Fibroblast of skin of scalp (primary cell): ENCODE measurements around the gene INAFM2.

ENCODE experiments used
- DNase-seq: peaks from one replicate; pipeline ENCODE4 v3.0.0-alpha.2; 2013

Gene INAFM2

GRCh38 chr15:40345225-40345866 lies 21.9 kb downstream of the INAFM2 start:
- DNase-seq = no peak

GRCh38 chr15:40345867-40346578 lies 22.5 kb downstream of the INAFM2 start:
- DNase-seq = no peak

- no peak for DNase-seq
These were observed 23.4 kb downstream of the INAFM2 start for GRCh38 chr15:40346579-40347558.

GRCh38 chr15:40347559-40348473 lies 24.3 kb downstream of the INAFM2 start:
- no peak for DNase-seq

GRCh38 chr15:40348474-40348870 lies 25.0 kb downstream of the INAFM2 start:
- no peak for DNase-seq

- no peak for DNase-seq
These were observed 25.7 kb downstream of the INAFM2 start for GRCh38 chr15:40349163-40349562.

- DNase-seq = no peak
These were observed 28.9 kb downstream of the INAFM2 start for GRCh38 chr15:40352281-40352901.

GRCh38 chr15:40353697-40354096 lies 30.2 kb downstream of the INAFM2 start:
- no peak for DNase-seq

- DNase-seq = peak; percentile 88
These were observed 31.1 kb downstream of the INAFM2 start for GRCh38 chr15:40354408-40355171.

- no peak for DNase-seq
These were observed 32.6 kb downstream of the INAFM2 start for GRCh38 chr15:40355976-40356585.

- no peak for DNase-seq
These were observed 33.8 kb downstream of the INAFM2 start for GRCh38 chr15:40357246-40357645.

GRCh38 chr15:40357723-40358470 lies 34.4 kb downstream of the INAFM2 start, which contains the start of gene DISP2:
DISP2 (plus strand) TSS chr15:40358219; CDS start chr15:40358322, 103 bp downstream.
- DNase-seq = peak; percentile 79

GRCh38 chr15:40358471-40359353 lies 35.2 kb downstream of the INAFM2 start:
- no peak for DNase-seq

- no peak for DNase-seq
These were observed 36.5 kb downstream of the INAFM2 start for GRCh38 chr15:40360015-40360414.

- no peak for DNase-seq
These were observed 38.1 kb downstream of the INAFM2 start for GRCh38 chr15:40361640-40362039.

- DNase-seq = no peak
These were observed 40.1 kb downstream of the INAFM2 start for GRCh38 chr15:40363611-40364010.

GRCh38 chr15:40364251-40364650 lies 40.8 kb downstream of the INAFM2 start:
- no peak for DNase-seq

- DNase-seq = no peak
These were observed 41.5 kb downstream of the INAFM2 start for GRCh38 chr15:40365016-40365415.
